Trophoblast cell (in vitro differentiated cells and primary cell): ENCODE data around the gene UVRAG.

ENCODE experiments used
- DNase-seq, 2 donors: peaks; one replicate each; pipeline ENCODE4 v3.0.0-alpha.2; 2016
- H2AFZ ChIP-seq: 2 replicates; pipeline ENCODE4 v1.6.1; 2013; ENCODE audit warnings: low read length, moderate library complexity, mild to moderate bottlenecking; ENCODE audit not compliant: insufficient read depth, poor library complexity
- H2AK5ac ChIP-seq: 2 replicates; pipeline ENCODE4 v1.6.1; 2013; ENCODE audit warnings: mild to moderate bottlenecking, low read length
- H2BK120ac ChIP-seq: 2 replicates; pipeline ENCODE4 v1.6.1; 2013; ENCODE audit warnings: low read length, mild to moderate bottlenecking, moderate library complexity; ENCODE audit not compliant: insufficient read depth, poor library complexity
- H2BK12ac ChIP-seq: 2 replicates; pipeline ENCODE4 v1.6.1; 2013; ENCODE audit warnings: mild to moderate bottlenecking, low read length, moderate library complexity
- H2BK5ac ChIP-seq: 2 replicates; pipeline ENCODE4 v1.6.1; 2013; ENCODE audit warnings: low read length, low read depth, moderate library complexity, mild to moderate bottlenecking; ENCODE audit not compliant: poor library complexity
- H3K14ac ChIP-seq: 2 replicates; pipeline ENCODE4 v1.6.1; 2013; ENCODE audit warnings: mild to moderate bottlenecking, low read length
- H3K18ac ChIP-seq: 2 replicates; pipeline ENCODE4 v1.6.1; 2013; ENCODE audit warnings: mild to moderate bottlenecking, low read length
- H3K23ac ChIP-seq: 2 replicates; pipeline ENCODE4 v1.6.1; 2013; ENCODE audit warnings: low read length
- H3K27ac ChIP-seq: 2 replicates; pipeline ENCODE4 v1.5.1; 2013; ENCODE audit warnings: low read depth, mild to moderate bottlenecking, inconsistent platforms, low read length, moderate library complexity
- H3K27me3 ChIP-seq: 2 replicates; pipeline ENCODE4 v1.6.1; 2013; ENCODE audit warnings: inconsistent platforms, mild to moderate bottlenecking, low read length, moderate library complexity; ENCODE audit not compliant: insufficient read depth
- H3K36me3 ChIP-seq, 2 experiments: 1 replicate in 1 of 2; 2 replicates in 1 of 2; pipeline ENCODE4 v1.6.1; 2013; ENCODE audit warnings: low read length in 2 of 2, mild to moderate bottlenecking in 2 of 2, moderate library complexity in 1 of 2; ENCODE audit not compliant: insufficient read depth in 2 of 2, control insufficient read depth in 1 of 2
- H3K4ac ChIP-seq: 2 replicates; pipeline ENCODE4 v1.6.1; 2013; ENCODE audit warnings: low read depth, mild to moderate bottlenecking, low read length, moderate library complexity
- H3K4me1 ChIP-seq, 2 experiments: 1 replicate in 1 of 2; 2 replicates in 1 of 2; pipeline ENCODE4 v1.6.1; 2013; ENCODE audit warnings: low read length in 2 of 2, mild to moderate bottlenecking in 2 of 2, moderate library complexity in 1 of 2; ENCODE audit not compliant: insufficient read depth in 2 of 2, control insufficient read depth in 1 of 2
- H3K4me2 ChIP-seq: 2 replicates; pipeline ENCODE4 v1.6.1; 2013; ENCODE audit warnings: inconsistent platforms, mild to moderate bottlenecking, low read length, moderate library complexity
- H3K4me3 ChIP-seq: 2 replicates; pipeline ENCODE4 v1.5.1; 2013; ENCODE audit warnings: mild to moderate bottlenecking, low read depth, low read length, inconsistent platforms
- H3K79me1 ChIP-seq: one replicate; pipeline ENCODE4 v1.6.1; 2013; ENCODE audit warnings: low read length
- H3K79me2 ChIP-seq: 2 replicates; pipeline ENCODE4 v1.6.1; 2013; ENCODE audit warnings: low read length, mild to moderate bottlenecking; ENCODE audit not compliant: control insufficient read depth, insufficient read depth, poor library complexity
- H3K9ac ChIP-seq: 2 replicates; pipeline ENCODE4 v1.6.1; 2013; ENCODE audit warnings: mild to moderate bottlenecking, low read length
- H3K9me3 ChIP-seq: 2 replicates; pipeline ENCODE4 v1.6.1; 2013; ENCODE audit warnings: low read depth, mild to moderate bottlenecking, control low read depth, inconsistent platforms, low read length; ENCODE audit not compliant: insufficient read depth
- H4K12ac ChIP-seq: 2 replicates; pipeline ENCODE4 v1.6.1; 2013; ENCODE audit warnings: low read depth, mild to moderate bottlenecking, low read length, moderate library complexity
- H4K8ac ChIP-seq: 2 replicates; pipeline ENCODE4 v1.6.1; 2013; ENCODE audit warnings: low read depth, mild to moderate bottlenecking, low read length, moderate library complexity
- H4K91ac ChIP-seq: one replicate; pipeline ENCODE4 v1.6.1; 2013; ENCODE audit warnings: low read depth, mild to moderate bottlenecking, low read length, moderate library complexity
- WGBS: extraction: QIAGEN DNeasy Blood & Tissue Kit; methylation state at CpG from one replicate; pipeline ENCODE4 v1.1.7; 2013; ENCODE audit warnings: missing lambda C conversion rate; ENCODE audit not compliant: insufficient read length, insufficient coverage; ENCODE audit errors: extremely low coverage; 5-methylcytosine and 5-hydroxymethylcytosine counted together

Gene UVRAG

DNA sequence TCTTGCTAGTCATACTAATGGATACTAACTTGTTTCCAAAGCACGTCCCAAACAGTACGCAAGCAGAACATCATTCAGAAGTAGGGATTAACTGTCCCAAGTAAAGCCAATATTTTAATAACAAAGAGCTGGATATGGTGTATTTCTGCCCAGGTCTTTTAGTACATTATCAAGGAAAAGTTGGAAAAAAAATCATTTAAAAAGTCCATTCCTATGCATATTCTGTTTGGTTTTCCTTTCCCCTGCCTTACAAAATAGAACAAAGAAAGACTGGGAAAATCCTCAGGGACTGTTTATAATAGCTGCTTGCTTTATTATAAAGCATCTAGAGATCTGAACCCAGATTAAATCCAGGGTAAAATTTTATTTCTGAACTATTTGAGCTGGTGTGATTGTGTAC, 83.9 kb downstream of the UVRAG start:
- no peaks in the 10 kb centered on the region for H3K36me3 ChIP-seq
- no peak overlapping the region for H2BK120ac ChIP-seq
- no peaks in the 10 kb centered on the region for H3K27me3 ChIP-seq
- no peak overlapping the region for H3K27ac ChIP-seq
- no peak overlapping the region for H2BK5ac ChIP-seq
- H3K79me1 ChIP-seq, result no peaks in the 10 kb centered on the region
- no peak overlapping the region for H4K91ac ChIP-seq
- H3K4me2 ChIP-seq, result no peak overlapping the region
- H3K4me3 ChIP-seq, result no peak overlapping the region
- no peak overlapping the region for H3K23ac ChIP-seq
- no peak overlapping the region for H3K18ac ChIP-seq
- H3K4me1 ChIP-seq, result no peaks in the 10 kb centered on the region
- no CpG with 5 or more reads among the region's 2 CpGs for WGBS
- no peak overlapping the region for H3K4ac ChIP-seq
- no peak overlapping the region for H3K9ac ChIP-seq
- no peak overlapping the region for H4K8ac ChIP-seq
- no peak overlapping the region for H2AK5ac ChIP-seq
- no peaks in the 10 kb centered on the region for H3K9me3 ChIP-seq
- no peak overlapping the region for H3K14ac ChIP-seq
- no peaks in the 10 kb centered on the region for H3K79me2 ChIP-seq
- DNase-seq, result no peak
- H2BK12ac ChIP-seq, result no peak overlapping the region
- H2AFZ ChIP-seq, result no peak overlapping the region
- no peak overlapping the region for H4K12ac ChIP-seq

DNA sequence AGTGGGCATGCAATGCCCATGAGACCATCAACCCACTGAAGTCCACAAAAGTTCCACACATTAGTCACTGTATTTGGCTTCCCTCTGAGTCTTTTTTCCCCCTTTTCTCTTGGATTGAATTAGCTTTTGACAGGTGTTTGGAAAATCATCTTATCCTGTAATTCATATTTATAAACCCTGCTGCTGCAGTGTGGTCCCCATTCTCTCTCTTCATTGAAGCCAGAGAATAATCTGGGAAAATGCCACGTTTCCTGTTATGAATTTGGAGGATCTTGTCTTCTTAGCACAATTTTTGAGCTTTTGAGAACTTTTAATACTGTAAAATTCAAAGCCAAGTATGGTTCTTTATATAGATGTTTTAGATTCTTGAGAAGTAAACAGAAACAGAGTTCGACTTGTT, 84.8 kb downstream of the UVRAG start:
- Histone ChIP-seq H3K36me3 (no peaks in the 10 kb centered on the region), H3K9me3 (no peaks in the 10 kb centered on the region), H3K9ac (no peak overlapping the region), H2AK5ac (no peak overlapping the region), H3K18ac (no peak overlapping the region), H3K4me2 (no peak overlapping the region), H3K27me3 (no peaks in the 10 kb centered on the region), H3K79me2 (no peaks in the 10 kb centered on the region), H3K4me1 (no peaks in the 10 kb centered on the region), H2BK5ac (no peak overlapping the region), H3K4ac (no peak overlapping the region), H3K79me1 (no peaks in the 10 kb centered on the region), H2BK12ac (no peak overlapping the region), H4K8ac (no peak overlapping the region), H4K91ac (no peak overlapping the region), H2AFZ (no peak overlapping the region), H3K23ac (no peak overlapping the region), H3K14ac (no peak overlapping the region), H3K27ac (no peak overlapping the region), H3K4me3 (no peak overlapping the region), H2BK120ac (no peak overlapping the region), H4K12ac (no peak overlapping the region)
- WGBS, result no CpG with 5 or more reads among the region's 2 CpGs
- no peak for DNase-seq

DNA sequence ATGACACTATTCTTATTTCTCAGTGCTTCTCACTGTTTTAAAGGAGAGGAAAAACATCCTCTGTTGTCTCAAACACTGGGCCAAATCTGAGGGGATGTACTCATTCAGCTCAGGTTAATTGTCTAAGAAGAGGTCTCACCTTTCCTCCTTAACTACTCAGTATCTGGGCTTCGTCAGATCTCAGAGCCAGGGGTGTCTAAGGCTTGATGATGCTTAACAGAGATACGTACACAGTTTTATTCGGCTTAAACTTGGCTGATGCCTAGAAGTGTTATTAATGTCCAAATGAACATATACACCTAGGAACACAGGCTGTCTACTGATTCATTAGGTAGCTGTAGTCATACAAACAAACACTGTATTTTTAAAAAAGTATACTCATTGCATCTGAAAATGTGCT, 85.8 kb downstream of the UVRAG start:
- H3K27me3 ChIP-seq, result no peaks in the 10 kb centered on the region
- no peak for DNase-seq
- H4K91ac ChIP-seq, result no peak overlapping the region
- no peak overlapping the region for H3K23ac ChIP-seq
- no peak overlapping the region for H4K8ac ChIP-seq
- H2BK12ac ChIP-seq, result no peak overlapping the region
- no peak overlapping the region for H2AK5ac ChIP-seq
- no peak overlapping the region for H2AFZ ChIP-seq
- no peak overlapping the region for H3K18ac ChIP-seq
- no peak overlapping the region for H3K4me2 ChIP-seq
- no peak overlapping the region for H3K9ac ChIP-seq
- H3K27ac ChIP-seq, result no peak overlapping the region
- WGBS, result no CpG with 5 or more reads among the region's 3 CpGs
- H3K4me3 ChIP-seq, result no peak overlapping the region
- no peaks in the 10 kb centered on the region for H3K36me3 ChIP-seq
- H3K9me3 ChIP-seq, result no peaks in the 10 kb centered on the region
- H2BK120ac ChIP-seq, result no peak overlapping the region
- H2BK5ac ChIP-seq, result no peak overlapping the region
- no peaks in the 10 kb centered on the region for H3K4me1 ChIP-seq
- H3K14ac ChIP-seq, result no peak overlapping the region
- H3K79me1 ChIP-seq, result no peaks in the 10 kb centered on the region
- no peaks in the 10 kb centered on the region for H3K79me2 ChIP-seq
- no peak overlapping the region for H4K12ac ChIP-seq
- H3K4ac ChIP-seq, result no peak overlapping the region

DNA sequence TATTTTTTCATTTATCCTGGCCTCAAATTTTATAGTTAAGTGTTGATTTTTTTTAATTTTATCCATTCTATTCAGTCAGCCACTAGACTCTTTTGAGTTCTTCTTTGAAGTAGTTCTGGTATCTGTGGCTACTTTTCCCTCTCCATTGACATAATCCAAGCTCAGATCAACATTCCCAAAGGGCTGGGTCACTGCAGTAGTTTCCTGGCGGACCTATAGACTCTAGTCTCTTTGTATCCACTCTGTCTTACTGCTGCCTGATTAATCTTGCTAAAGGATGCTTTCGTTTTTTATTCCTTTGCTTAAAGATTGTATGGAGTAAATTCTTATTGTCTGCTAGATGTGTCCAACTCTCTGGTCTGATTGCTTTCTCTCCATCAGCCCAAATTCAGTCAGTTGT, 87.6 kb downstream of the UVRAG start:
- Histone ChIP-seq H4K8ac (no peak overlapping the region), H3K27me3 (no peaks in the 10 kb centered on the region)

More for the DNA sequence above, 87.6 kb downstream of the UVRAG start:
- no peak overlapping the region for H3K4me3 ChIP-seq
- no peak overlapping the region for H2AK5ac ChIP-seq
- H3K36me3 ChIP-seq, result no peaks in the 10 kb centered on the region
- H3K14ac ChIP-seq, result no peak overlapping the region
- H3K79me2 ChIP-seq, result no peaks in the 10 kb centered on the region
- H4K12ac ChIP-seq, result no peak overlapping the region
- no peak overlapping the region for H3K4me2 ChIP-seq
- H3K79me1 ChIP-seq, result no peaks in the 10 kb centered on the region
- DNase-seq, result no peak
- no peak overlapping the region for H3K27ac ChIP-seq
- WGBS, result no CpG with 5 or more reads among the region's 2 CpGs
- H2BK12ac ChIP-seq, result no peak overlapping the region
- no peaks in the 10 kb centered on the region for H3K4me1 ChIP-seq
- H3K18ac ChIP-seq, result no peak overlapping the region
- H3K9me3 ChIP-seq, result no peaks in the 10 kb centered on the region
- no peak overlapping the region for H3K23ac ChIP-seq
- no peak overlapping the region for H2BK120ac ChIP-seq
- no peak overlapping the region for H3K9ac ChIP-seq
- H2AFZ ChIP-seq, result no peak overlapping the region
- H3K4ac ChIP-seq, result no peak overlapping the region
- H2BK5ac ChIP-seq, result no peak overlapping the region
- H4K91ac ChIP-seq, result no peak overlapping the region
